NOMO-1 (cell line): Measurements from ENCODE around the gene TAF4B.
A peak's percentile ranks its signal among the peaks of the same experiment; 100 is the strongest.
"Not testable (repeated sequence)": the region's sequence is repeated elsewhere in the genome, so short reads cannot be mapped to it uniquely, and the experiment has no call there.

Experiments
- DNase-seq, 2 experiments: peaks; one replicate each; lab custom pipeline; 2025; ENCODE audit not compliant: unreplicated experiment in 2 of 2; lab: John Stamatoyannopoulos, UW

Gene TAF4B

GRCh38 chr18:26301681-26302080, 75.4 kb downstream of the TAF4B start:
- no peak for DNase-seq

- DNase-seq = not testable (repeated sequence)
Measured at GRCh38 chr18:26303222-26303621, 77.0 kb downstream of the TAF4B start.

- no peak for DNase-seq
Measured at GRCh38 chr18:26304511-26304910, 78.3 kb downstream of the TAF4B start.

- DNase-seq = peak in 1 of 2 experiments; percentile 30
Measured at GRCh38 chr18:26307161-26307773, 81.0 kb downstream of the TAF4B start.

GRCh38 chr18:26309281-26309680, 83.0 kb downstream of the TAF4B start:
- DNase-seq = no peak

- no peak for DNase-seq
Measured at GRCh38 chr18:26312199-26312598, 86.0 kb downstream of the TAF4B start.

- DNase-seq = no peak
Measured at GRCh38 chr18:26317398-26317797, 91.2 kb downstream of the TAF4B start.

- no peak for DNase-seq
Measured at GRCh38 chr18:26320686-26321085, 94.4 kb downstream of the TAF4B start.

GRCh38 chr18:26322890-26323653, 96.8 kb downstream of the TAF4B start:
- no peak for DNase-seq

- DNase-seq = no peak
Measured at GRCh38 chr18:26325771-26326170, 99.5 kb downstream of the TAF4B start.

- no peak for DNase-seq
Measured at GRCh38 chr18:26327062-26327461, 100.8 kb downstream of the TAF4B start.

GRCh38 chr18:26332991-26333390, 106.7 kb downstream of the TAF4B start:
- no peak for DNase-seq

GRCh38 chr18:26335156-26335555, 108.9 kb downstream of the TAF4B start:
- DNase-seq = no peak

GRCh38 chr18:26335571-26336487, 109.6 kb downstream of the TAF4B start:
- DNase-seq = no peak

GRCh38 chr18:26336572-26336971, 110.3 kb downstream of the TAF4B start:
- no peak for DNase-seq

- no peak for DNase-seq
Measured at GRCh38 chr18:26342646-26343045, 116.4 kb downstream of the TAF4B start.

- no peak for DNase-seq
Measured at GRCh38 chr18:26350961-26351360, 124.7 kb downstream of the TAF4B start.

GRCh38 chr18:26356045-26356785, 130.0 kb downstream of the TAF4B start:
- DNase-seq = no peak

- DNase-seq = no peak
Measured at GRCh38 chr18:26357960-26358359, 131.7 kb downstream of the TAF4B start.

GRCh38 chr18:26362021-26362420, 135.8 kb downstream of the TAF4B start:
- DNase-seq = no peak

GRCh38 chr18:26367425-26367824, 141.2 kb downstream of the TAF4B start:
- no peak for DNase-seq
